GM21786 (cell line): ENCODE measurements around the gene GALM.
"Not testable (repeated sequence)": the region's sequence is repeated elsewhere in the genome, so short reads cannot be mapped to it uniquely, and the experiment has no call there.

Experiments
- ATAC-seq: cut with Tn5 transposase; IDR thresholded peaks from one replicate; pipeline ENCODE4 v1.9.1; 2021; ENCODE audit not compliant: unreplicated experiment

The GALM gene

DNA sequence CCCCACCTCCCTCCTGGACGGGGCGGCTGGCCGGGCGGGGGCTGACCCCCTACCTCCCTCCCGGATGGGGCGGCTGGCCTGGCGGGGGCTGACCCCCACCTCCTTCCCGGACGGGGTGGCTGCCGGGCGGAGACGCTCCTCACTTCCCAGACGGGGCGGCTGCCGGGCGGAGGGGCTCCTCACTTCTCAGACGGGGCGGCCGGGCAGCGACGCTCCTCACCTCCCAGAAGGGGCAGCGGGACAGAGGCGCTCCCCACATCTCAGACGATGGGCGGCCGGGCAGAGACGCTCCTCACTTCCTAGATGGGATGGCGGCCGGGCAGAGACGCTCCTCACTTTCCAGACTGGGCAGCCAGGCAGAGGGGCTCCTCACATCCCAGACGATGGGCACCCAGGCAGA, 90.0 kb downstream of the GALM start:
- ATAC-seq, result not testable (repeated sequence)

DNA sequence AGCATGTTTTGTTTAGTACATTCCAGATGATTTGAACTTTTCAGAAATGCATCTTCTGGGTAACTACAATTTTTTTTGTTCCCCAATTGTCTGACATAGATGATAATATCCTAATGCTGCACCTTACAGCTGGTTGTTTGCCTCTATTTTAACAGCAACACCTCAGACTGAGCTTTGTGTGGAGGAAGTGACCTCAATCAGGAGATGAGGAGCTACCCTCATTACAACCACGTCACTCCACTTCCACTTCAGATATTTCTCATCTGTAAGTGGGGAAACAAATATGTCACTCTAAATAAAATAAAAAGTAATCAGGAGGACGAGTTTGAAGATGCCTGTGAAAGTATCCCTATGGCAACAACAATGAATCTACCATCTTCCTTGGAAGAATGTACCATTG, 97.3 kb downstream of the GALM start:
- ATAC-seq, result no peak

DNA sequence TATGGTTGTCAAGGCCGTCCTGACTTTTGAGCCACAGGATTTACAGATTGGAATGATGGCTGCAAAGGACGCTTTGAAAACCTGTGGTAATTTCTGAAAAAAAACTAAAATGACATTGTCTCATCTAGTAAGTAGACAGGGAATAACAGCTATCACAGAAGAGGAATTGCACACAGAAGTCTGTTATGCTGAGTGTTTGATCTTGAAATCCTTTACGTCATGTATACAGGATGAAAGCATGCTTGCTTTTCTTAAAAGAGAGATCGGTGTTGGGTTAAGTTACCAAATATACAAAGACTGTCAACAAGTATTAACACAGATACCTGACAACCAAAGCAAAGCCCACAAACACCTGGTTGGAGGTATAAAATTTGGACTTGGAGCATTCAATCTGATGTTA, 97.8 kb downstream of the GALM start:
- no peak for ATAC-seq

DNA sequence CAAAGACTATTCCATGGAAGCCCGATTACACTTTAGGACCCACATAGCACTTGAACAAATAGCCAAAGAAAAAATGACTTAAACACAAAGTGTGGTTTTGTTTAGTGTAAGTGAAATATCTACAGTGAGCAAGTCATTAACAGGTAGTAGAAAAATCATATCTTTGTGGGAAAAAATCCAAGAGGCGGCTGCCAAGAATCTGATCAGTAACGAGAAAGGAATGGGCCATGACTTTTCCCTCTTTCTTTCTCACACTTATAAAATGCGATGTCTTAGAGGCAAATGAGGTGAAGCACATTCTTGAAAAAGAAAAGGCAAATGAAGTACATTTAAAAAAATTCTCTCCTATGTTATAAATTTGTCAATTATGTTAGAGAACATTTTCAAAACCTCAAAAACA, 99.2 kb downstream of the GALM start:
- no peak for ATAC-seq

DNA sequence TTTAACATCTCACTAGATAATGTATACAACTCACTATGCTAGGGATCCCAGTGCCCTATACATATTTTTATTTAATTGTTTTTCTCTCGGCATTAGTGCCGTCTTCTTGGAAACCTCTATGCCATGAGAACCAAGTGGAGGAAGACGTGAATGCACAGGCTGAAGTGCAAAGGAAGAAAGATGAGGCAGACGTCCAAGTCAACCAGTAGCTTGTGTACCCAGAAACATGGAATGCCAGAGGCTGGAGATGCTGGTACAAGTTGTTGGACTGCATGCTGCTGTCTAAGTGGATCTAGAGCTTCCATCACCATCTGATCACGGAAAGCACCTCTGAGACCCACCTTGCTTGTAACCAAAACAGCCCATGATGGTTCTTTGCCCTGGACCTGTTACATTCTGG, 99.6 kb downstream of the GALM start:
- ATAC-seq, result no peak

DNA sequence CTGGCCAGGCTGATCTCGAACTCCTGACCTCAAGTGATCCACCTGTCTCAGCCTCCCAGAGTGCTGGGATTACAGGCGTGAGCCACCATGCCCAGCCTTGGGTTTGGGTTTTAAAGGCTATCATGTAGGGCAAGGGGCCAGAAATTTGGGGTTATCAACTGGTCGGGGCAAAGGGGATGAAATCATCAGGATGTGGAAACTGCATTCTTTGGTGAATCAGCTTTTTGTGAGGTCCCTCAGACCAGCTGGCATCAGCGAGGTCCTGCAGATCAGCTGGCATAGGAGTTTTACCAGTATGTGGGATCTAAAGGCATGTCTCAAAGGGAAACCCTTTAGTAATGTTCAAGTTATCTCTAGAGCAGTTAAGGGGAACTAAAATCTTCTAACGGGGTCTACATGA, 105.7 kb downstream of the GALM start:
- ATAC-seq, result no peak

DNA sequence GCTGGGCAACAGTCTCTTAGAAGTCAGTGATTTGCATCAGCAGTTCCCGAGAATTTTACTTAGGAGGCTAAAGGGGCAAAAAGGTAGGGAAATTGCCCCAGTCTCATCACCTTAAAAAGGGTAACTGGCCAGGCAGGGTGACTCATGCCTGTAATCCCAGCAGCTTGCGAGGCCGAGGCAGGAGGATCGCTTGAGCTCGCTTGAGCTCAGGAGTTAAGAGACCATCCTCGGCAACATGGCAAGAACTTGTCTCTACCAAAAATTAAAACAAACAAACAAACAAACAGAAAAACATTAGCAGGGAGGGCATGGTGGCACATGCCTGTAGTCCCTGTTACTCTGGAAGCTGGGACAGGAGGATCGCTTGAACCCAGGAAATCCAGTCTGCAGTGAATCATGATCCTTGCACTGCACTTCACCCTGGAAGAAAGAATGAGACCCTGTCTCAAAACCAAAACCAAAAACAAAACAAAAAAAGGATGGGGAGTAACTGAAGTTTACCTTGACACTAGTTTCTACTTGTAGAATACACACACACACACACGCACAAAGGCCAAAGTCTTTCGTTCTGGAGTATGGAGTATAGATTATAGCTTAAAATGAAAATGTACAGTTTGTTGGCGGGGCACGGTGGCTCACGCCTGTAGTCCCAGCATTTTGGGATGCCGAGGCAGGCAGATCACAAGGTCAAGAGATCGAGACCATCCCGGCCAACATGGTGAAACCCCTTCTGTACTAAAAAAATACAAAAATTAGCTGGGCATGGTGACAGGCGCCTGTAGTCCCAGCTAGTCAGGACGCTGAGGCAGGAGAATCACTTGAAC, 109.4 kb downstream of the GALM start:
- no peak for ATAC-seq

DNA sequence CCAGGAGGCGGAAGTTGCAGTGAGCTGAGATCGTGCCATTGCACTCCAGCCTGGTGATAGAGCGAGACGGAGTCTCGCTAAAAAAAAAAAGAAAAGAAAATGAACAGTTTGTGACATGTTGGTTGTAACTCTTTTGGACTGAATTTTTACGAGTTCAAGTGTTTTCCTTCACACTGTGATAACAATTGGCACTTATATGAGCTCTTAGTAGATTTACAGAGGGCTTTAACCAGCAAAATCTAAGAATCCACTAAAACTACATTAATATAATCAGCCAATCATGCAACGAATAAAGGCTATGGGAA, 110.0 kb downstream of the GALM start:
- no peak for ATAC-seq

DNA sequence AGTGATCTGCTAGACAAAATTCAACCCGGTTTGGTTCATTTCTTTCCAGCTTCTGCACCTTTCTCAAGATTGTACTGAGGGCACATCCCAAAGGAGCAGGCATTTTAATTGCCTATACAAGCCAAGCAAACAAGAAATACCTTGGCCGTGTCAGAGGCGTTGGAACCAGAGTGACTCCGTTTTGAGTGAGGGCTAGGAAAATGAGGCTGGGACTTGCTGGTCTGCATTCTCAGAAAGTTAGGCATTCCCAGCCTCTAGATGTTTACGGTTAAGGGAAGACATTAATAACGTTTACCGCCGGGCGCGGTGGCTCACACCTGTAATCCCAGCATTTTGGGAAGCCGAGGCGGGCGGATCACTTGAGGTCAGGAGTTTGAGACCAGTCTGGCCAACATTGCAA, 110.6 kb downstream of the GALM start:
- no peak for ATAC-seq

DNA sequence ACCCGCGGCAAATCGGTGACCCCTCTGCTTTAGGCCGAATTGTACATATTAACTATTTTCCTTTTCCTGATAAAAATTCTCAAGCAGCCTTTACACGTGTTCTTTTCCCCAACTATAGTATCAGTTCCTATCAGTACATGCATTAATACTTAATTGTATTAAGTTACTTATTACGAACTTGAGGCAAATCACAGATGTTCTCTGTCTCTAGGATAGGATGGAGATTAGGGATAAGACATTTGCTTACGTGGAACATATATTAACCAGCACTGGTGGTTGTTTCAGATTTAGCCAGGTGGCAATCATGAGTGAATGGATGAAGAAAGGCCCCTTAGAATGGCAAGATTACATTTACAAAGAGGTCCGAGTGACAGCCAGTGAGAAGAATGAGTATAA, 112.8 kb downstream of the GALM start:
- no peak for ATAC-seq

DNA sequence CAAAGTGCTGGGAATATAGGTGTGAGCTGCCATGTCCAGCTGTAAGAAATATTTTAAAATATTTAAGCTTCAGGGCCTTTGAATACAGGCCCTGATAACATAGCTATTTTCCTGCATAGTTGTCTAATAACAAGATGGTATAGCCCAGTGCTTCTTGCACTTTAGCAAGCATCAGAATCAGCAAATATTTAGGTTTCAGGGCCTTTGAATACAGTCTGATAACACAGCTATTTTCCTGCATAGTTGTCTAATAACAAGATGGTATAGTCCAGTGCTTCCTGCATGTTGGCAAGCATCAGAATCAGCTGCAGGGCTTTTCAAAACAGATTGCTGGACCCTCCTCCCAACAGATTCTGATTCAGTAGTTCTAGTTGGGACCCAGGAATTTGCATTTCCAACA, 117.7 kb downstream of the GALM start:
- ATAC-seq, result no peak
